ENCODE results near the gene NPHS2.

The NPHS2 gene

GRCh38 chr1:179588425-179589024 is 12.8 kb upstream of the NPHS2 start:
- H3K27me3 ChIP-seq (ENCODE audit: control insufficient read depth, insufficient read depth, low read length, poor library complexity, severe bottlenecking): peaks cover 25% of the 10 kb centered on the region
- H3K4me1 ChIP-seq (ENCODE audit: control insufficient read depth, insufficient read depth, low read length): no peaks in the 10 kb centered on the region
- no peak overlapping the region for H3K27ac ChIP-seq (ENCODE audit: insufficient read depth, low read depth, low read length, poor library complexity, severe bottlenecking)
- no peaks in the 10 kb centered on the region for H3K9me3 ChIP-seq (ENCODE audit: control insufficient read depth, low read length)
- WGBS, 2 experiments: 97% methylated on average over 18 of the region's 18 CpGs
- no peak overlapping the region for H3K4me3 ChIP-seq (ENCODE audit: insufficient read depth, low read depth, low read length)
- no peaks in the 10 kb centered on the region for H3K36me3 ChIP-seq (ENCODE audit: control insufficient read depth, insufficient read depth, low read length)

GRCh38 chr1:179587336-179587735 is 11.6 kb upstream of the NPHS2 start:
- H3K4me1 ChIP-seq (ENCODE audit: control insufficient read depth, insufficient read depth, low read length): no peaks in the 10 kb centered on the region
- H3K27me3 ChIP-seq (ENCODE audit: control insufficient read depth, insufficient read depth, low read length, poor library complexity, severe bottlenecking): peaks cover 25% of the 10 kb centered on the region
- 94 to 97% methylated on average over 6 of the region's 6 CpGs for WGBS, 2 experiments
- no peak overlapping the region for H3K4me3 ChIP-seq (ENCODE audit: insufficient read depth, low read depth, low read length)
- H3K27ac ChIP-seq (ENCODE audit: insufficient read depth, low read depth, low read length, poor library complexity, severe bottlenecking): no peak overlapping the region
- H3K36me3 ChIP-seq (ENCODE audit: control insufficient read depth, insufficient read depth, low read length): no peaks in the 10 kb centered on the region
- H3K9me3 ChIP-seq (ENCODE audit: control insufficient read depth, low read length): no peaks in the 10 kb centered on the region

DNA sequence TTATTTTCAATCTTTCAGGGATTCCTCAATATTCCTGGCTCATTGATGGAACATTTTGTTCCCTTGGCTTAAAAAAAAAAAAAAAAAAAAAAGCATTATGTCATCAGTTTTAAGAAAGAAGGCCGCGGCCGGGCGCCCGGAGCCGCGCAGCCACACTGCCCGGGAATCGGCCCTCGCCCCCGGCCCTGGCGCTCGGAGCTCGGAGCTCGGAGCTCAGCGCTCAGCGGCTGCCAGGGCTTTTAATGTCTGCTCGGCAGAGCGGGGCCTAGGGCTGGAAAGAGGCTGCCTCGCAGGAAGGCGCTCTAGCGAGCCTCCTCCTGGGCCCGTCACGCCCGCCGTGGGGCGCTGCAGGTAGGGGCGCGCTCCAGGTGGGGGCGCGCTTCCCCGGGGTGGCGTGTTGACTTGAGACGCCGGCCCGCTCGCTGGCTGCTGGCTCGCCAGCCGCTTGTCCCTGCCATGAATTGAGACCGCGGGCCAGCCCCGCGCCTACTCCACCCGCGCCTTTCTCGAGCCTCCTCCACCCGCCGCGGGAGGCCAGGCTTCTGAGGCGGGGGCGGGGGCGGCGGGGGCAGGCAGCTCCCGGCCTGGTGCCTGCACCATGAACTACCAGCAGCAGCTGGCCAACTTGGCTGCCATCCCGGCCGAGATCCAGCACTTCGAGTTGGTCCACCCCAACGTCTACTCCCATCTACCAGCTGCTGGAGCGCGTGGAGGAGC is 10.5 kb upstream of the NPHS2 start:
- Histone ChIP-seq H3K27ac (ENCODE audit: insufficient read depth, low read depth, low read length, poor library complexity, severe bottlenecking) (no peak overlapping the region), H3K4me3 (ENCODE audit: insufficient read depth, low read depth, low read length) (peak overlapping the region; percentile 33), H3K4me1 (ENCODE audit: control insufficient read depth, insufficient read depth, low read length) (no peaks in the 10 kb centered on the region), H3K36me3 (ENCODE audit: control insufficient read depth, insufficient read depth, low read length) (no peaks in the 10 kb centered on the region), H3K27me3 (ENCODE audit: control insufficient read depth, insufficient read depth, low read length, poor library complexity, severe bottlenecking) (peaks cover 25% of the 10 kb centered on the region), H3K9me3 (ENCODE audit: control insufficient read depth, low read length) (no peaks in the 10 kb centered on the region)
- 11% methylated on average over 60 of the region's 60 CpGs for WGBS, 2 experiments

GRCh38 chr1:179583771-179584320 is 8.1 kb upstream of the NPHS2 start:
- H3K27ac ChIP-seq (ENCODE audit: insufficient read depth, low read depth, low read length, poor library complexity, severe bottlenecking): no peak overlapping the region
- H3K4me1 ChIP-seq (ENCODE audit: control insufficient read depth, insufficient read depth, low read length): no peaks in the 10 kb centered on the region
- 80 to 82% methylated on average over 4 to 5 of the region's 5 CpGs for WGBS, 2 experiments
- H3K27me3 ChIP-seq (ENCODE audit: control insufficient read depth, insufficient read depth, low read length, poor library complexity, severe bottlenecking): peaks cover 25% of the 10 kb centered on the region
- H3K9me3 ChIP-seq (ENCODE audit: control insufficient read depth, low read length): no peaks in the 10 kb centered on the region
- H3K36me3 ChIP-seq (ENCODE audit: control insufficient read depth, insufficient read depth, low read length): no peaks in the 10 kb centered on the region
- H3K4me3 ChIP-seq (ENCODE audit: insufficient read depth, low read depth, low read length): no peak overlapping the region

DNA sequence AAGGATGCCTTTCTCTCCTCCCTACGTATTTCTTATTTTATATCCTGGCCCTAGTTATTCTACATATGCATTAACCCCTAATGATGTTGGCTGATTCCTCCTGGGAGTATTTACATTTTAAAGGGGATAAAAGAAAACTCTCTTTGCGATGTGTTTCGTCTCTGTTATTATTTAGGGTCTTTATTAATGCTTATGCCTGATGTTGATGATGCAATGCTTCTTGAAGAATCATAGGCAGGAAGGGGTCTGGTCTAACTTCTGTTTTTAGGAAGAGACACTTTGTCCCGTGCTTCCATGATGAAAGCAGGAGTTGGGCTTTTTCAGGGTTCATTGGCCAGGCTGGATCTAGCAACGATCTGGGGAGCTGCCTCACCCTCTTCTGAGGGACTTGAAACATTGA is 761 bp upstream of the NPHS2 start:
- peaks cover 45% of the 10 kb centered on the region for H3K27me3 ChIP-seq (ENCODE audit: control insufficient read depth, insufficient read depth, low read length, poor library complexity, severe bottlenecking)
- WGBS, 2 experiments: 53 to 55% methylated on average over 5 of the region's 5 CpGs
- H3K27ac ChIP-seq (ENCODE audit: insufficient read depth, low read depth, low read length, poor library complexity, severe bottlenecking): no peak overlapping the region
- H3K4me3 ChIP-seq (ENCODE audit: insufficient read depth, low read depth, low read length): no peak overlapping the region
- H3K9me3 ChIP-seq (ENCODE audit: control insufficient read depth, low read length): no peaks in the 10 kb centered on the region
- no peaks in the 10 kb centered on the region for H3K4me1 ChIP-seq (ENCODE audit: control insufficient read depth, insufficient read depth, low read length)
- no peaks in the 10 kb centered on the region for H3K36me3 ChIP-seq (ENCODE audit: control insufficient read depth, insufficient read depth, low read length)

GRCh38 chr1:179558078-179558477 is 17.7 kb downstream of the NPHS2 start:
- Histone ChIP-seq H3K36me3 (ENCODE audit: control insufficient read depth, insufficient read depth, low read length) (no peaks in the 10 kb centered on the region), H3K27ac (ENCODE audit: insufficient read depth, low read depth, low read length, poor library complexity, severe bottlenecking) (no peak overlapping the region), H3K27me3 (ENCODE audit: control insufficient read depth, insufficient read depth, low read length, poor library complexity, severe bottlenecking) (no peaks in the 10 kb centered on the region), H3K4me1 (ENCODE audit: control insufficient read depth, insufficient read depth, low read length) (no peaks in the 10 kb centered on the region), H3K9me3 (ENCODE audit: control insufficient read depth, low read length) (no peaks in the 10 kb centered on the region), H3K4me3 (ENCODE audit: insufficient read depth, low read depth, low read length) (no peak overlapping the region)
- 100% methylated on average over 1 of the region's 1 CpG; no CpG with 5 or more reads in 1 of the 2 experiments for WGBS, 2 experiments

DNA sequence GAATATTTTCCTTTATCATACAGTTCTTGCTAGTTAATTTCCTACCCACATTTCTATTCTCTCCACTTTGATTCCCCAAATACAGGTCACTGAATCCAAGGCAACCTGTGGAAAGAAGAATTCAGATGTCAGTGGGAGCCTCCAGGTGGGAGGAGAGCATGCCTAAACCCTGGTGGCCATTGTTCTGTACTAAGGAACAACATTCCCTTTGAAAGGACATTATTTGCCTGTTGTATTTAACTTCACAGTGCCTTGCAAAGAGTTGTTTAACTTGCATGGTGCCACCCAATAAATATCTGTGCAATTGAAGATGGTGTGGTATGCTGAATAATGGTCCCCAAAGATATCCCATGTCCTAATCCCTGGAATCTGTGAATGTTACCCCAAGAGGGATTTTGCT is 21.3 kb downstream of the NPHS2 start:
- no peaks in the 10 kb centered on the region for H3K27me3 ChIP-seq (ENCODE audit: control insufficient read depth, insufficient read depth, low read length, poor library complexity, severe bottlenecking)
- H3K4me1 ChIP-seq (ENCODE audit: control insufficient read depth, insufficient read depth, low read length): no peaks in the 10 kb centered on the region
- no peak overlapping the region for H3K27ac ChIP-seq (ENCODE audit: insufficient read depth, low read depth, low read length, poor library complexity, severe bottlenecking)
- no peaks in the 10 kb centered on the region for H3K9me3 ChIP-seq (ENCODE audit: control insufficient read depth, low read length)
- H3K4me3 ChIP-seq (ENCODE audit: insufficient read depth, low read depth, low read length): no peak overlapping the region
- H3K36me3 ChIP-seq (ENCODE audit: control insufficient read depth, insufficient read depth, low read length): no peaks in the 10 kb centered on the region

DNA sequence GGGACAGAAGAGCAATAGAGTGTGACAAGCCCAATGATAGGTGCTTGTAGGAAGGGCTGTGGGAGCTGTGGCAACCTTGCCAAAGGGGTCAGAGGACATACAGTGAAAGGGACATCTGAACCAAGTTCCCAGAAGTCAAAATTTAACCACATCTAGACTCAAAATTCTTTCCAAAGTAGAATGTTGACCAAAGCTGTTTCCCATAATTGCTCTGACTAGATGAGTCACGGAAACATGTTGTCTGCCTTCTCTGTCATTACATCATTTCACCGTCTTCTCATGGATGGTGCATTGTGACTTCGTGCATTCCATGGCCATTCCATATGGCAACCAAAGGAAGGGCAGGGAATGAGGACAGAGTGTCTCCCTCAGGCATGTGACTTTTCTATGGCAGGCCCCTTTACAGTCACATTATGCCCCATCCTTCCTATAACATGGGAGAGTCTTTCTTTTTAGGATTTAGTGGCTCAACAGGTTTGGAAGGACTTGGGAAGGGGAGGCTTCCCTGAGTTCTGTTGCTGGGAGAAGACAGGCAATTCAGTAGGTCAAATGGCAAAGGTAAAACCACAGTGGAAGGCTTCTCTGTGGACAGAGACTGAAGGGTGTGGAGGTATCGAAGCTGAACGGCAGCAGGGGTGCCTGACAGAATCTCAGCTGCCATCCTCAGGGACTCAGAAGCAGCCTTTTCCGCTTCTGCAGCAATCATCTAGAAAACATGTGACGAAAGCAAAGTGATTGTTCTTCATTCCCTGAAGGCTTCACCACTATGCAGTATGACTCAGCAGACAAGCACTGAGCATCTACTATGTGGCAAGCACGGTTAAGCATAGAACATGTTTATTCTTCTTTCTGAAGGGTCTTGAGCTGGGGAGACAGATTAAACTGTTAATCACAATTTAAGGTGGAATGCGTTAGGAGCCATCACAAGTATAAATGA is 24.7 kb downstream of the NPHS2 start:
- no peaks in the 10 kb centered on the region for H3K36me3 ChIP-seq (ENCODE audit: control insufficient read depth, insufficient read depth, low read length)
- H3K27ac ChIP-seq (ENCODE audit: insufficient read depth, low read depth, low read length, poor library complexity, severe bottlenecking): no peak overlapping the region
- H3K9me3 ChIP-seq (ENCODE audit: control insufficient read depth, low read length): no peaks in the 10 kb centered on the region
- WGBS, 2 experiments: 70 to 73% methylated on average over 9 of the region's 9 CpGs
- H3K4me3 ChIP-seq (ENCODE audit: insufficient read depth, low read depth, low read length): no peak overlapping the region
- H3K4me1 ChIP-seq (ENCODE audit: control insufficient read depth, insufficient read depth, low read length): no peaks in the 10 kb centered on the region
- H3K27me3 ChIP-seq (ENCODE audit: control insufficient read depth, insufficient read depth, low read length, poor library complexity, severe bottlenecking): no peaks in the 10 kb centered on the region

GRCh38 chr1:179549368-179549700 is 26.4 kb downstream of the NPHS2 start:
- Histone ChIP-seq H3K27me3 (ENCODE audit: control insufficient read depth, insufficient read depth, low read length, poor library complexity, severe bottlenecking) (no peaks in the 10 kb centered on the region), H3K4me1 (ENCODE audit: control insufficient read depth, insufficient read depth, low read length) (no peaks in the 10 kb centered on the region), H3K9me3 (ENCODE audit: control insufficient read depth, low read length) (no peaks in the 10 kb centered on the region), H3K36me3 (ENCODE audit: control insufficient read depth, insufficient read depth, low read length) (no peaks in the 10 kb centered on the region), H3K4me3 (ENCODE audit: insufficient read depth, low read depth, low read length) (no peak overlapping the region), H3K27ac (ENCODE audit: insufficient read depth, low read depth, low read length, poor library complexity, severe bottlenecking) (no peak overlapping the region)
- WGBS, 2 experiments: 96 to 100% methylated on average over 2 of the region's 2 CpGs

Data from ectodermal cell (in vitro differentiated cells).